Prostate gland (tissue), 2 donors: ENCODE results near the gene TOM1L2.

Experiments
- CTCF ChIP-seq, 4 experiments: fragments of 200-600 bp in 2 of 4; fragments of 450-650 bp in 2 of 4; sonication (generic) in 2 of 4; IDR thresholded peaks; 1 replicate in 3 of 4; 2 replicates in 1 of 4; pipeline ENCODE4 v1.5.1; 2016 to 2019; ENCODE audit warnings: antibody characterized with exemption in 4 of 4, mild to moderate bottlenecking in 2 of 4, moderate library complexity in 2 of 4
- POLR2A ChIP-seq: fragments of 450-650 bp; IDR thresholded peaks from one replicate; pipeline ENCODE4 v1.6.1; 2016; ENCODE audit warnings: antibody characterized with exemption, mild to moderate bottlenecking
- POLR2AphosphoS5 ChIP-seq: sonication (generic); formaldehyde crosslinking; IDR thresholded peaks from one replicate; pipeline ENCODE4 v1.6.1; 2017; ENCODE audit warnings: antibody characterized with exemption

- TF ChIP-seq CTCF (IDR thresholded peaks at IDR 0.05) (no peak), POLR2A (no peak), POLR2AphosphoS5 (no peak)
Measured at GRCh38 chr17:17826942-17827785, 145.0 kb downstream of the TOM1L2 start.
